HG02588 (cell line): ENCODE results near the gene CCDC88B.

ENCODE experiments used
- ATAC-seq: cut with Tn5 transposase; IDR thresholded peaks from one replicate; pipeline ENCODE4 v1.9.1; 2021; ENCODE audit warnings: mild to moderate bottlenecking, moderate library complexity; ENCODE audit not compliant: unreplicated experiment

The CCDC88B gene

GRCh38 chr11:64406221-64406946, 66.4 kb downstream of the CCDC88B start:
- ATAC-seq, result no peak
